Smooth muscle cell (in vitro differentiated cells): Measurements from ENCODE around the gene VAV3. TPM values are rescaled to one million over a fixed set of nuclear protein-coding genes. Genes with fewer than 3 reads are reported as not detected.

ENCODE experiments used
- DNase-seq: peaks from one replicate; lab custom pipeline; 2025; ENCODE audit not compliant: unreplicated experiment; lab: John Stamatoyannopoulos, UW
- H2AFZ ChIP-seq: fragments of 200-600 bp; sonication (generic); 2 replicates; pipeline ENCODE4 v1.6.0; 2016; ENCODE audit warnings: antibody characterized with exemption, low read depth, mild to moderate bottlenecking
- H3F3A ChIP-seq: fragments of 200-600 bp; sonication (generic); 2 replicates; pipeline ENCODE4 v1.6.0; 2017; ENCODE audit warnings: antibody characterized with exemption, low read depth
- H3K27ac ChIP-seq: fragments of 200-600 bp; sonication (generic); 2 replicates; pipeline ENCODE4 v1.5.1; 2016; ENCODE audit warnings: low read depth, mild to moderate bottlenecking
- H3K27me3 ChIP-seq: fragments of 200-600 bp; sonication (generic); 2 replicates; pipeline ENCODE4 v1.6.1; 2016; ENCODE audit warnings: low read depth, mild to moderate bottlenecking
- H3K36me3 ChIP-seq: fragments of 200-600 bp; sonication (generic); 2 replicates; pipeline ENCODE4 v1.5.1; 2016; ENCODE audit warnings: low read depth
- H3K4me1 ChIP-seq: fragments of 200-600 bp; sonication (generic); 2 replicates; pipeline ENCODE4 v1.5.1; 2016; ENCODE audit warnings: low read depth
- H3K4me2 ChIP-seq: fragments of 200-600 bp; sonication (generic); 2 replicates; pipeline ENCODE4 v1.6.0; 2016; ENCODE audit warnings: mild to moderate bottlenecking
- H3K4me3 ChIP-seq: fragments of 200-600 bp; sonication (generic); 2 replicates; pipeline ENCODE4 v1.5.1; 2016; ENCODE audit warnings: mild to moderate bottlenecking
- H3K79me2 ChIP-seq: fragments of 200-600 bp; sonication (generic); 2 replicates; pipeline ENCODE4 v1.6.0; 2016; ENCODE audit warnings: low read depth, mild to moderate bottlenecking
- H3K9ac ChIP-seq: fragments of 200-600 bp; sonication (generic); 2 replicates; pipeline ENCODE4 v1.6.0; 2016; ENCODE audit warnings: low read depth
- H3K9me3 ChIP-seq: fragments of 200-600 bp; sonication (generic); replicated peaks from 2 replicates; pipeline ENCODE4 v1.5.1; 2016; ENCODE audit warnings: low read depth
- H4K20me1 ChIP-seq: fragments of 200-600 bp; sonication (generic); 2 replicates; pipeline ENCODE4 v1.6.0; 2016; ENCODE audit warnings: low read depth
- CTCF ChIP-seq: fragments of 200-600 bp; sonication (generic); IDR thresholded peaks from 2 replicates; pipeline ENCODE4 v1.5.1; 2017; ENCODE audit warnings: borderline replicate concordance, mild to moderate bottlenecking, antibody characterized with exemption; ENCODE audit not compliant: insufficient read depth, poor library complexity, severe bottlenecking
- WGBS: methylation state at CpG from one replicate; pipeline ENCODE4 v1.1.7; 2016; ENCODE audit warnings: low lambda C conversion rate; 5-methylcytosine and 5-hydroxymethylcytosine counted together
- polyA plus RNA-seq: library from polyadenylated mRNA; unstranded; fragments of >200 nt; fragmentation: Nextera tagmentation; extraction: Ambion mirVana; gene quantifications from 2 replicates; pipeline ENCODE4 v1.2.1, GENCODE V29; 2016
- total RNA-seq: library from RNA; depleted of rRNA; stranded (reverse); fragments of >200 nt; gene quantifications from 2 replicates; pipeline ENCODE4 v1.2.3, GENCODE V29; 2014

The VAV3 gene
- total and polyA plus RNA-seq, 2 experiments from 2014 or later: 0.62 to 10.1 TPM

DNA sequence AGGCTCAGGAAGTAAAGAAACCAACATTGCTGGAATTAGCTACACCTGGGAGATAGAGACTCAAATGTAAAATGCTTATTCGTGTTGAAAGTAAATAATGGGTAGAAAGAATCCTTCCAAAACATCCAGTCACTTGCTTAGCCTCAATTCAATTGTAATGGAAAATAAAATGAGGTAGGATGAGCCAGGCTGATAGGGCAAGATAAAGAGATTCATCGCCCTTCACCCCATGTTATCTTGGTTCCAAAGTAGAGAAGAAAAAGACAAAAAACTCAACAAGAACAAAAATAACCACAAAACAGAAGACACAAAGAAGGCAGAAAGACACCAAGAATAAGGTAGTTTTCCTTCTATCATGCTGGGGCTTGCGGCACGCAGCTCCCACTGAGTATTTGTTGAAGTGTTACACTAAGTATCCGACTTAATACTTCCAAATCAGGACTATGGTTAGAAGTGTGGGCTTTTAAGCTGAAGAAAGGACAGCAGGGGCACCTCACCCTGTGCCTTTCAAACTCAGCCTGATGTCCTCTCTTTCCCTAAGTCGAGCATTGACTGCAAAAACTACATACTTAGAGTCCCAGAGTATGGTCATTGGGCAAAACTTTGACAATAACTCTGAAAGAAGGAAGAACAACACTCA lies 202.1 kb downstream of the VAV3 start:
- no peaks in the 10 kb centered on the region for H3F3A ChIP-seq
- no peak for TF ChIP-seq CTCF
- no peaks in the 10 kb centered on the region for H4K20me1 ChIP-seq

GRCh38 chr1:107760065-107760464 lies 204.9 kb downstream of the VAV3 start:
- Histone ChIP-seq H3K4me3 (no peak overlapping the region), H3K27me3 (peaks cover under 1% of the 10 kb centered on the region), H3K79me2 (no peaks in the 10 kb centered on the region), H3K27ac (no peak overlapping the region), H3K4me2 (no peak overlapping the region), H3K9ac (no peak overlapping the region), H3K36me3 (no peaks in the 10 kb centered on the region), H3K9me3 (no peaks in the 10 kb centered on the region), H3K4me1 (peaks cover 15% of the 10 kb centered on the region), H2AFZ (no peak overlapping the region), H3F3A (no peaks in the 10 kb centered on the region), H4K20me1 (no peaks in the 10 kb centered on the region)
- TF ChIP-seq CTCF: no peak
- DNase-seq: no peak
- 97% methylated on average over 3 of the region's 3 CpGs for WGBS

More for the DNA sequence above, 202.1 kb downstream of the VAV3 start:
- Histone ChIP-seq H3K36me3 (no peaks in the 10 kb centered on the region), H3K27ac (no peak overlapping the region), H3K4me1 (peaks cover 15% of the 10 kb centered on the region), H3K9me3 (no peaks in the 10 kb centered on the region), H2AFZ (no peak overlapping the region), H3K4me3 (no peak overlapping the region), H3K9ac (no peak overlapping the region), H3K4me2 (no peak overlapping the region), H3K27me3 (no peaks in the 10 kb centered on the region), H3K79me2 (no peaks in the 10 kb centered on the region)
- WGBS: 75% methylated on average over 6 of the region's 6 CpGs
- no peak for DNase-seq

GRCh38 chr1:107750364-107750959 lies 214.5 kb downstream of the VAV3 start:
- Histone ChIP-seq H3F3A (no peaks in the 10 kb centered on the region), H2AFZ (no peak overlapping the region), H3K79me2 (no peaks in the 10 kb centered on the region), H3K4me3 (no peak overlapping the region), H4K20me1 (no peaks in the 10 kb centered on the region), H3K27ac (no peak overlapping the region), H3K36me3 (no peaks in the 10 kb centered on the region), H3K9me3 (no peaks in the 10 kb centered on the region), H3K4me1 (no peaks in the 10 kb centered on the region), H3K4me2 (no peak overlapping the region), H3K9ac (no peak overlapping the region), H3K27me3 (peaks cover 3% of the 10 kb centered on the region)
- no peak for DNase-seq
- 15% methylated on average over 6 of the region's 6 CpGs for WGBS
- peak; percentile 77 for TF ChIP-seq CTCF

- Histone ChIP-seq H4K20me1 (no peaks in the 10 kb centered on the region), H3K27me3 (no peaks in the 10 kb centered on the region), H3K79me2 (no peaks in the 10 kb centered on the region), H3K9me3 (no peaks in the 10 kb centered on the region), H3K36me3 (no peaks in the 10 kb centered on the region), H3F3A (no peaks in the 10 kb centered on the region), H3K4me3 (no peak overlapping the region), H3K4me2 (no peak overlapping the region), H3K9ac (no peak overlapping the region), H3K4me1 (no peaks in the 10 kb centered on the region), H3K27ac (no peak overlapping the region), H2AFZ (no peak overlapping the region)
- no peak for DNase-seq
- 61% methylated on average over 2 of the region's 2 CpGs for WGBS
- TF ChIP-seq CTCF: peak; percentile 36
Observed at GRCh38 chr1:107748531-107748930, 216.4 kb downstream of the VAV3 start.
